Effector memory CD8-positive, alpha-beta T cell (primary cell): ENCODE measurements around the gene FEZF1.

ENCODE experiments used
- ATAC-seq: fragments of 150-1000 bp; cut with Tn5 transposase; replicated peaks from 2 replicates; pipeline ENCODE4 v1.10.0; 2021; ENCODE audit warnings: mild to moderate bottlenecking, moderate library complexity
- DNase-seq, 3 experiments: peaks; one replicate each; pipeline ENCODE4 v3.0.0; 2021
- H3K27ac Mint-ChIP-seq, 2 donors: one replicate each; pipeline ENCODE4 v1.8.0; 2022; ENCODE audit warnings: mild to moderate bottlenecking in 2 of 2, mixed read lengths in 2 of 2, moderate library complexity in 2 of 2
- H3K27me3 Mint-ChIP-seq, 2 donors: one replicate each; pipeline ENCODE4 v1.8.0; 2022; ENCODE audit warnings: mixed read lengths in 2 of 2
- H3K36me3 Mint-ChIP-seq: one replicate; pipeline ENCODE4 v1.8.0; 2022; ENCODE audit warnings: mild to moderate bottlenecking, moderate library complexity, mixed read lengths; ENCODE audit not compliant: insufficient read depth
- H3K4me1 Mint-ChIP-seq, 2 donors: one replicate each; pipeline ENCODE4 v1.8.0; 2022; ENCODE audit warnings: low read depth in 2 of 2, mixed read lengths in 2 of 2
- H3K4me3 Mint-ChIP-seq, 2 donors: one replicate each; pipeline ENCODE4 v1.8.0; 2022; ENCODE audit warnings: mild to moderate bottlenecking in 2 of 2, mixed read lengths in 2 of 2, moderate library complexity in 2 of 2
- H3K9me3 Mint-ChIP-seq, 2 donors: one replicate each; pipeline ENCODE4 v1.8.0; 2022; ENCODE audit warnings: mixed read lengths in 2 of 2

The FEZF1 gene

GRCh38 chr7:122269241-122269640 is 35.3 kb downstream of the FEZF1 start:
- ATAC-seq, result no peak
- no peaks in the 10 kb centered on the region for H3K27me3 Mint-ChIP-seq
- no peaks in the 10 kb centered on the region for H3K36me3 Mint-ChIP-seq
- H3K27ac Mint-ChIP-seq, result no peak overlapping the region
- H3K9me3 Mint-ChIP-seq, result peaks cover 8% of the 10 kb centered on the region in 2 donors
- DNase-seq, result no peak
- H3K4me1 Mint-ChIP-seq, result no peaks in the 10 kb centered on the region
- no peak overlapping the region for H3K4me3 Mint-ChIP-seq

- no peak for ATAC-seq
- peaks cover 7 to 13% of the 10 kb centered on the region in 2 donors for H3K9me3 Mint-ChIP-seq
- H3K36me3 Mint-ChIP-seq, result no peaks in the 10 kb centered on the region
- H3K4me3 Mint-ChIP-seq, result no peak overlapping the region
- no peak overlapping the region for H3K27ac Mint-ChIP-seq
- no peaks in the 10 kb centered on the region for H3K4me1 Mint-ChIP-seq
- no peak for DNase-seq
- no peaks in the 10 kb centered on the region for H3K27me3 Mint-ChIP-seq
Measured at GRCh38 chr7:122268101-122268500, 36.4 kb downstream of the FEZF1 start.

- Mint-ChIP-seq H3K4me3 (no peak overlapping the region), H3K27me3 (no peaks in the 10 kb centered on the region), H3K27ac (no peak overlapping the region), H3K4me1 (no peaks in the 10 kb centered on the region), H3K36me3 (no peaks in the 10 kb centered on the region), H3K9me3 (peaks cover 4 to 13% of the 10 kb centered on the region in 2 donors)
- DNase-seq (no peak), ATAC-seq (no peak)
Measured at GRCh38 chr7:122262246-122262645, 42.3 kb downstream of the FEZF1 start.

GRCh38 chr7:122261442-122261841 is 43.1 kb downstream of the FEZF1 start:
- no peak overlapping the region for H3K27ac Mint-ChIP-seq
- no peak for ATAC-seq
- DNase-seq, result no peak
- H3K36me3 Mint-ChIP-seq, result no peaks in the 10 kb centered on the region
- no peaks in the 10 kb centered on the region for H3K4me1 Mint-ChIP-seq
- H3K4me3 Mint-ChIP-seq, result no peak overlapping the region
- peaks cover 8 to 13% of the 10 kb centered on the region in 2 donors for H3K9me3 Mint-ChIP-seq
- no peaks in the 10 kb centered on the region for H3K27me3 Mint-ChIP-seq

GRCh38 chr7:122261016-122261415 is 43.5 kb downstream of the FEZF1 start:
- Mint-ChIP-seq H3K36me3 (no peaks in the 10 kb centered on the region), H3K27me3 (no peaks in the 10 kb centered on the region), H3K4me1 (no peaks in the 10 kb centered on the region)

GRCh38 chr7:122260336-122260735 is 44.2 kb downstream of the FEZF1 start:
- Mint-ChIP-seq H3K27me3 (no peaks in the 10 kb centered on the region), H3K4me1 (no peaks in the 10 kb centered on the region), H3K36me3 (no peaks in the 10 kb centered on the region), H3K27ac (no peak overlapping the region), H3K9me3 (peaks cover 4 to 20% of the 10 kb centered on the region in 2 donors), H3K4me3 (no peak overlapping the region)
- ATAC-seq (no peak), DNase-seq (no peak)

More at GRCh38 chr7:122261016-122261415, 43.5 kb downstream of the FEZF1 start:
- no peak overlapping the region for H3K4me3 Mint-ChIP-seq
- ATAC-seq (no peak), DNase-seq (no peak)
- H3K9me3 Mint-ChIP-seq, result peaks cover 8 to 15% of the 10 kb centered on the region in 2 donors
- H3K27ac Mint-ChIP-seq, result no peak overlapping the region

GRCh38 chr7:122258971-122259370 is 45.6 kb downstream of the FEZF1 start:
- no peak for ATAC-seq
- Mint-ChIP-seq H3K27me3 (no peaks in the 10 kb centered on the region), H3K27ac (no peak overlapping the region), H3K4me1 (no peaks in the 10 kb centered on the region), H3K4me3 (no peak overlapping the region), H3K36me3 (no peaks in the 10 kb centered on the region), H3K9me3 (peaks cover 4 to 8% of the 10 kb centered on the region in 2 donors)
- no peak for DNase-seq

- Mint-ChIP-seq H3K27ac (no peak overlapping the region), H3K9me3 (peaks cover 4 to 7% of the 10 kb centered on the region in 2 donors), H3K27me3 (no peaks in the 10 kb centered on the region), H3K4me1 (no peaks in the 10 kb centered on the region), H3K36me3 (no peaks in the 10 kb centered on the region), H3K4me3 (no peak overlapping the region)
- ATAC-seq, result no peak
- DNase-seq, result no peak
Measured at GRCh38 chr7:122257056-122257455, 47.5 kb downstream of the FEZF1 start.

- no peaks in the 10 kb centered on the region for H3K36me3 Mint-ChIP-seq
- no peak for ATAC-seq
- DNase-seq, result no peak
- H3K4me3 Mint-ChIP-seq, result no peak overlapping the region
- no peaks in the 10 kb centered on the region for H3K27me3 Mint-ChIP-seq
- H3K27ac Mint-ChIP-seq, result no peak overlapping the region
- no peaks in the 10 kb centered on the region for H3K4me1 Mint-ChIP-seq
- H3K9me3 Mint-ChIP-seq, result peaks cover 4 to 7% of the 10 kb centered on the region in 2 donors
Measured at GRCh38 chr7:122256046-122256445, 48.5 kb downstream of the FEZF1 start.

GRCh38 chr7:122255454-122255853 is 49.1 kb downstream of the FEZF1 start:
- H3K4me3 Mint-ChIP-seq, result no peak overlapping the region
- H3K27me3 Mint-ChIP-seq, result no peaks in the 10 kb centered on the region
- no peak overlapping the region for H3K27ac Mint-ChIP-seq
- DNase-seq (no peak), ATAC-seq (no peak)
- no peaks in the 10 kb centered on the region for H3K4me1 Mint-ChIP-seq
- no peaks in the 10 kb centered on the region for H3K36me3 Mint-ChIP-seq
- peaks cover 4 to 10% of the 10 kb centered on the region in 2 donors for H3K9me3 Mint-ChIP-seq
